Nephron progenitor cell (in vitro differentiated cells): ENCODE results near the gene NFAT5.
"Not testable (repeated sequence)": the region's sequence is repeated elsewhere in the genome, so short reads cannot be mapped to it uniquely, and the experiment has no call there.

Source experiments
- DNase-seq: peaks from one replicate; pipeline ENCODE4 v3.0.0; 2021
- H3K27ac Mint-ChIP-seq: 2 replicates; pipeline ENCODE4 v1.8.0; 2021; ENCODE audit warnings: mild to moderate bottlenecking, moderate library complexity, mixed read lengths
- H3K27me3 Mint-ChIP-seq: 2 replicates; pipeline ENCODE4 v1.8.0; 2021; ENCODE audit warnings: mild to moderate bottlenecking, low read depth, mixed read lengths; ENCODE audit not compliant: poor library complexity
- H3K36me3 Mint-ChIP-seq: 2 replicates; pipeline ENCODE4 v1.8.0; 2021; ENCODE audit warnings: low read depth, mixed read lengths
- H3K4me1 Mint-ChIP-seq: 2 replicates; pipeline ENCODE4 v1.8.0; 2021; ENCODE audit warnings: mixed read lengths
- H3K4me3 Mint-ChIP-seq: 2 replicates; pipeline ENCODE4 v1.8.0; 2021; ENCODE audit warnings: mild to moderate bottlenecking, moderate library complexity, mixed read lengths
- H3K9me3 Mint-ChIP-seq: 2 replicates; pipeline ENCODE4 v1.8.0; 2021; ENCODE audit warnings: mild to moderate bottlenecking, moderate library complexity, mixed read lengths
- CTCF ChIP-seq: fragments of 200-600 bp; sonication (generic); IDR thresholded peaks from 2 replicates; pipeline ENCODE4 v1.5.0; 2021; ENCODE audit warnings: antibody characterized with exemption

NFAT5 gene

GRCh38 chr16:69553332-69553731, 12.4 kb upstream of the NFAT5 start:
- TF ChIP-seq CTCF = no peak
- H3K27me3 Mint-ChIP-seq = peaks cover 3% of the 10 kb centered on the region
- no peaks in the 10 kb centered on the region for H3K4me1 Mint-ChIP-seq
- H3K9me3 Mint-ChIP-seq = peaks cover 7% of the 10 kb centered on the region
- peaks cover 4% of the 10 kb centered on the region for H3K36me3 Mint-ChIP-seq
- peak overlapping the region; percentile 25 for H3K27ac Mint-ChIP-seq
- no peak overlapping the region for H3K4me3 Mint-ChIP-seq
- no peak for DNase-seq

- peaks cover 4% of the 10 kb centered on the region for H3K36me3 Mint-ChIP-seq
- H3K4me1 Mint-ChIP-seq = no peaks in the 10 kb centered on the region
- no peak for DNase-seq
- H3K4me3 Mint-ChIP-seq = no peak overlapping the region
- H3K27ac Mint-ChIP-seq = no peak overlapping the region
- peaks cover 3% of the 10 kb centered on the region for H3K27me3 Mint-ChIP-seq
- peaks cover 7% of the 10 kb centered on the region for H3K9me3 Mint-ChIP-seq
- TF ChIP-seq CTCF = no peak
These were observed 11.3 kb upstream of the NFAT5 start for GRCh38 chr16:69554495-69554894.

- Mint-ChIP-seq H3K27ac (no peak overlapping the region), H3K9me3 (peaks cover 7% of the 10 kb centered on the region), H3K4me3 (no peak overlapping the region), H3K36me3 (peaks cover 4% of the 10 kb centered on the region), H3K4me1 (no peaks in the 10 kb centered on the region), H3K27me3 (peaks cover 3% of the 10 kb centered on the region)
- TF ChIP-seq CTCF = no peak
- DNase-seq = no peak
These were observed 10.3 kb upstream of the NFAT5 start for GRCh38 chr16:69555437-69555836.

- no peak overlapping the region for H3K4me3 Mint-ChIP-seq
- H3K4me1 Mint-ChIP-seq = no peaks in the 10 kb centered on the region
- TF ChIP-seq CTCF = no peak
- peaks cover 4% of the 10 kb centered on the region for H3K36me3 Mint-ChIP-seq
- no peak overlapping the region for H3K27ac Mint-ChIP-seq
- peaks cover 7% of the 10 kb centered on the region for H3K9me3 Mint-ChIP-seq
- peaks cover 3% of the 10 kb centered on the region for H3K27me3 Mint-ChIP-seq
- DNase-seq = no peak
These were observed 9.9 kb upstream of the NFAT5 start for GRCh38 chr16:69555867-69556266.

GRCh38 chr16:69559164-69559563, 6.6 kb upstream of the NFAT5 start:
- TF ChIP-seq CTCF = no peak
- Mint-ChIP-seq H3K4me3 (no peak overlapping the region), H3K27ac (no peak overlapping the region), H3K9me3 (peaks cover 7% of the 10 kb centered on the region), H3K4me1 (peaks cover 10% of the 10 kb centered on the region), H3K27me3 (peaks cover 3% of the 10 kb centered on the region), H3K36me3 (peaks cover 4% of the 10 kb centered on the region)
- DNase-seq = no peak

- H3K9me3 Mint-ChIP-seq, H3K4me3 Mint-ChIP-seq, H3K27ac Mint-ChIP-seq, H3K36me3 Mint-ChIP-seq, DNase-seq, H3K27me3 Mint-ChIP-seq: not testable (repeated sequence)
- peaks cover 22% of the 10 kb centered on the region for H3K4me1 Mint-ChIP-seq
These were observed 4.4 kb upstream of the NFAT5 start for GRCh38 chr16:69561367-69561766.
